Spinal cord (tissue), 10 donors: ENCODE data around the gene LAMTOR2. TPM values are rescaled to one million over a fixed set of nuclear protein-coding genes. Genes with fewer than 3 reads are reported as not detected.
A peak's percentile ranks its signal among the peaks of the same experiment; 100 is the strongest.
"Not testable (repeated sequence)": the region's sequence is repeated elsewhere in the genome, so short reads cannot be mapped to it uniquely, and the experiment has no call there.

Source experiments
- DNase-seq, 6 donors: peaks; one replicate each; pipeline versions ENCODE4 v3.0.0 to v3.0.0-alpha.2; 2013 to 2015; ENCODE audit warnings: low spot score in 6 of 6, low read depth in 4 of 6
- H3K27ac ChIP-seq: one replicate; pipeline ENCODE4 v1.5.1; 2013; ENCODE audit warnings: low read depth, low read length, control low read depth
- H3K27me3 ChIP-seq: one replicate; pipeline ENCODE4 v1.6.1; 2013; ENCODE audit warnings: low read length; ENCODE audit not compliant: control insufficient read depth, insufficient read depth
- H3K36me3 ChIP-seq: one replicate; pipeline ENCODE4 v1.6.1; 2013; ENCODE audit warnings: low read length; ENCODE audit not compliant: control insufficient read depth, insufficient read depth
- H3K4me1 ChIP-seq: one replicate; pipeline ENCODE4 v1.6.1; 2013; ENCODE audit warnings: low read length; ENCODE audit not compliant: control insufficient read depth, insufficient read depth
- H3K4me3 ChIP-seq: one replicate; pipeline ENCODE4 v1.5.1; 2013; ENCODE audit warnings: low read depth, low read length, control low read depth
- H3K9me3 ChIP-seq: one replicate; pipeline ENCODE4 v1.6.1; 2013; ENCODE audit warnings: low read length; ENCODE audit not compliant: control insufficient read depth, insufficient read depth
- WGBS: methylation state at CpG from one replicate; pipeline ENCODE4 v1.1.5; 2013; ENCODE audit warnings: missing lambda C conversion rate; ENCODE audit not compliant: insufficient coverage; 5-methylcytosine and 5-hydroxymethylcytosine counted together
- polyA plus RNA-seq, 2 donors: library from polyadenylated mRNA; unstranded; fragments of 120-200 nt; gene quantifications; one replicate each; pipeline ENCODE4 v1.2.1, GENCODE V29; 2013; ENCODE audit not compliant: insufficient read length in 2 of 2
- total RNA-seq, 2 donors: library from RNA; depleted of rRNA in 1 of 2; stranded (reverse); fragments of 120-200 nt in 1 of 2; fragments of >200 nt in 1 of 2; gene quantifications; one replicate each; pipeline versions ENCODE4 v1.2.3 to v1.2.4, GENCODE V29; 2013 to 2014
- donor health status: healthy.

The LAMTOR2 gene
- total and polyA plus RNA-seq, 4 donors: 34.9 to 76.8 (median 73.7) TPM

- WGBS: no CpG with 5 or more reads among the region's 2 CpGs
- DNase-seq: no peak
- H3K9me3 ChIP-seq: no peaks in the 10 kb centered on the region
- H3K27ac ChIP-seq: no peak overlapping the region
- H3K4me1 ChIP-seq: peaks cover 6% of the 10 kb centered on the region
- no peak overlapping the region for H3K4me3 ChIP-seq
- H3K36me3 ChIP-seq: peaks cover under 1% of the 10 kb centered on the region
- H3K27me3 ChIP-seq: no peaks in the 10 kb centered on the region
These were observed 9.4 kb downstream of the LAMTOR2 start for GRCh38 chr1:156063997-156064285.

DNA sequence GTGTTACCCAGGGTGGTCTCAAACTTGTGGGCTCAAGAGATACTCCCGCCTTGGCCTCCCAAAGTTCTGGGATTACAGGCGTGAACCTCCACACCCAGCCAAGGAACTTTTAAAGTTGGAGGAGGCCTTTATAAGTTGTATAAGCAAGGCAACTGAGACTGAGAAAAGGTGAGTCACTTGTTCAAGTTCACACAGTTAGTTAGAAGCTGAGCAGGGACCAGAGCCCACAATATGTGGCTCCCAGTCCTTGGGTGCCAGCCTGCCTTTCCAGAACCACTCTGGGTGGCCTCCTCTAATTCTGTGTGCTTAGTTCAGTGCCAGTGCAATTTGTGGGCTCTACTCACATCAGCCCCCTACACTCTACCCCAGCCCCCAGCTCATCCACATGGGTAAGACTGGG lies 10.0 kb downstream of the LAMTOR2 start:
- H3K36me3 ChIP-seq: no peaks in the 10 kb centered on the region
- no peak overlapping the region for H3K4me3 ChIP-seq
- no peak overlapping the region for H3K27ac ChIP-seq
- DNase-seq: no peak
- H3K9me3 ChIP-seq: no peaks in the 10 kb centered on the region
- no peaks in the 10 kb centered on the region for H3K27me3 ChIP-seq
- peaks cover 6% of the 10 kb centered on the region for H3K4me1 ChIP-seq
- no CpG with 5 or more reads among the region's 2 CpGs for WGBS

DNA sequence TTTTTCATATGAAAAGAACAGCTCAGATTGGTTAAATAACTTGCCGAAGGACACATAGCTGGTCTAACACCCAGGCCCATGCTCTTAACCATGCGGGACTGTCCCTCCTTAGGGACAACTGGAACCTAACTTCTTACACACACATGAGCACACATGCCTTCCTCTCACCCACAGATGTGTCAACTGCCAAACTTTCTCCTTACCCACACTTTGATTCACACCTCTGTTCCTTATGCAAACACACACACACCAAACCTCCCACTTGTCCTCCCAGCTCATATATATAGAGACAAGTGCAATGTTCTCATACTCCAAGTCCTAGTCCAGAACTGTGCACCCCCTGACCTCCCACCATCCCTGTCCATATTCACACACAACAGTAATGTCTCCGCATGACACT lies 10.6 kb downstream of the LAMTOR2 start:
- Histone ChIP-seq H3K4me1 (peaks cover 10% of the 10 kb centered on the region), H3K36me3 (no peaks in the 10 kb centered on the region), H3K27ac (no peak overlapping the region), H3K4me3 (no peak overlapping the region), H3K9me3 (no peaks in the 10 kb centered on the region), H3K27me3 (no peaks in the 10 kb centered on the region)
- no peak for DNase-seq
- 87% methylated on average over 3 of the region's 3 CpGs for WGBS

- no peak for DNase-seq
- Histone ChIP-seq H3K9me3 (no peaks in the 10 kb centered on the region), H3K36me3 (no peaks in the 10 kb centered on the region), H3K27me3 (no peaks in the 10 kb centered on the region), H3K27ac (no peak overlapping the region), H3K4me1 (peaks cover 16% of the 10 kb centered on the region), H3K4me3 (no peak overlapping the region)
- 65% methylated on average over 15 of the region's 16 CpGs for WGBS
These were observed 11.3 kb downstream of the LAMTOR2 start for GRCh38 chr1:156065871-156066270.

- Histone ChIP-seq H3K4me1 (peaks cover 16% of the 10 kb centered on the region), H3K4me3 (no peak overlapping the region), H3K27me3 (no peaks in the 10 kb centered on the region), H3K36me3 (no peaks in the 10 kb centered on the region), H3K27ac (no peak overlapping the region), H3K9me3 (no peaks in the 10 kb centered on the region)
- 77% methylated on average over 1 of the region's 2 CpGs for WGBS
- no peak for DNase-seq
These were observed 12.7 kb downstream of the LAMTOR2 start for GRCh38 chr1:156067262-156067661.

DNA sequence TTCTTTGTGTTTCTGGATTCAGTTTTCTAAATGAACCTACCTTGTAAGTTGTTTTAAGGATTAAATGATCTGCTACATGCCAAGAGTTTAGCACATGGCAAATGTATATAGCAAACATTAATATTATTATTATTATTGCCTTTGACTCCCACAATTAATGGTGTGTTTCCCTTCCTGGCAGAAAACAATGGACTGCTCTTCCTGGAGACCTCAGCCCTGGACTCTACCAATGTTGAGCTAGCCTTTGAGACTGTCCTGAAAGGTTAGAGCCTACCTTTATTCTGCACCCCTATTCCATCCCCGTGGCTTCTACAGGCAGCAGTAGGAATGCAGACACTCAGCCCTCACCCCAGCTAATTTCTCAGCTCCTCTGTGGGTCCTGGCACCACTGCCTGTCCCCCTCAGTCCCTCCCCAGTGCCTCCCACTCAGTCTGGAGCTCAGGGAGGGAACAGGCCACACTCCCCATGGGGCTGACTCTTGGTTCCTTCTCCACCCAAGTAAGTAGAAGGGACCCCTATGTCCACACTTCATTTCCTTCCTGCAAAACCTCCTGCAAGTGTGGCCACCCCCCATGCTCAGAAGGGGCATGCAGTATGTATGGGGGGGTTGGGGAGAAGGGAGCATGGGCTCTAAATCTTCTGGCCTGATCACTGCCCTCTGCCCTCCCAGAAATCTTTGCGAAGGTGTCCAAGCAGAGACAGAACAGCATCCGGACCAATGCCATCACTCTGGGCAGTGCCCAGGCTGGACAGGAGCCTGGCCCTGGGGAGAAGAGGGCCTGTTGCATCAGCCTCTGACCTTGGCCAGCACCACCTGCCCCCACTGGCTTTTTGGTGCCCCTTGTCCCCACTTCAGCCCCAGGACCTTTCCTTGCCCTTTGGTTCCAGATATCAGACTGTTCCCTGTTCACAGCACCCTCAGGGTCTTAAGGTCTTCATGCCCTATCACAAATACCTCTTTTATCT lies 15.2 kb downstream of the LAMTOR2 start:
- Histone ChIP-seq H3K9me3 (no peaks in the 10 kb centered on the region), H3K4me1 (peaks cover 27% of the 10 kb centered on the region), H3K27ac (no peak overlapping the region), H3K27me3 (no peaks in the 10 kb centered on the region), H3K36me3 (peaks cover 16% of the 10 kb centered on the region), H3K4me3 (no peak overlapping the region)
- 81% methylated on average over 3 of the region's 3 CpGs for WGBS
- no peak for DNase-seq

- H3K9me3 ChIP-seq: no peaks in the 10 kb centered on the region
- peaks cover 24% of the 10 kb centered on the region for H3K36me3 ChIP-seq
- no peak overlapping the region for H3K27ac ChIP-seq
- 27% methylated on average over 4 of the region's 4 CpGs for WGBS
- peak in 2 of 6 donors; percentile 72 to 81 for DNase-seq
- no peak overlapping the region for H3K4me3 ChIP-seq
- no peaks in the 10 kb centered on the region for H3K27me3 ChIP-seq
- H3K4me1 ChIP-seq: peaks cover 35% of the 10 kb centered on the region
These were observed 16.0 kb downstream of the LAMTOR2 start for GRCh38 chr1:156070548-156070947.

DNA sequence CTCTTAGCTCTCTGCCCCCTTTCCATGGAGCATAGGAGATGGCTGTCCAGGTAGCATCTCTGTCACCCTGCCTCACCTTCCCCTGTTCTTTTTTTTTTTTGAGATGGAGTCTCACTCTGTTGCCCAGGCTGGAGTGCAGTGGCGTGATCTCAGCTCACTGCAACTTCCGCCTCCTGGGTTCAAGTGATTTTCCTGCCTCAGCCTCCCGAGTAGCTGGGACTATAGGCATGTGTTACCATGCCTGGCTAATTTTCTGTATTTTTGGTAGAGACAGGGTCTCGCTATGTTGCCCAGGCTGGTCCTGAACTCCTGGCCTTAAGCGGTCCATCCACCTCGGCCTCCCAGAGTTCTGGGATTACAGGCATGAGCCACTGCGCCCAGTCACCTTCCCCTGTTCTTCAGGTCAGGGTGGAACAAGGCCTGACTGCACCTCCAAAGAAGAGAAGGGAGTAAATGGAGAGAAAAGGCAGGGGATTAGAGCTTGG lies 16.8 kb downstream of the LAMTOR2 start:
- 95% methylated on average over 3 of the region's 7 CpGs for WGBS
- not testable (repeated sequence) for H3K27me3 ChIP-seq, H3K27ac ChIP-seq, DNase-seq, H3K9me3 ChIP-seq, H3K4me3 ChIP-seq
- Histone ChIP-seq H3K36me3 (peaks cover 32% of the 10 kb centered on the region), H3K4me1 (peaks cover 32% of the 10 kb centered on the region)

GRCh38 chr1:156072251-156072650 lies 17.7 kb downstream of the LAMTOR2 start:
- Histone ChIP-seq H3K27ac (no peak overlapping the region), H3K36me3 (peaks cover 41% of the 10 kb centered on the region), H3K27me3 (no peaks in the 10 kb centered on the region), H3K4me1 (peaks cover 40% of the 10 kb centered on the region), H3K9me3 (no peaks in the 10 kb centered on the region), H3K4me3 (no peak overlapping the region)
- no peak for DNase-seq
- WGBS: 64% methylated on average over 3 of the region's 6 CpGs

DNA sequence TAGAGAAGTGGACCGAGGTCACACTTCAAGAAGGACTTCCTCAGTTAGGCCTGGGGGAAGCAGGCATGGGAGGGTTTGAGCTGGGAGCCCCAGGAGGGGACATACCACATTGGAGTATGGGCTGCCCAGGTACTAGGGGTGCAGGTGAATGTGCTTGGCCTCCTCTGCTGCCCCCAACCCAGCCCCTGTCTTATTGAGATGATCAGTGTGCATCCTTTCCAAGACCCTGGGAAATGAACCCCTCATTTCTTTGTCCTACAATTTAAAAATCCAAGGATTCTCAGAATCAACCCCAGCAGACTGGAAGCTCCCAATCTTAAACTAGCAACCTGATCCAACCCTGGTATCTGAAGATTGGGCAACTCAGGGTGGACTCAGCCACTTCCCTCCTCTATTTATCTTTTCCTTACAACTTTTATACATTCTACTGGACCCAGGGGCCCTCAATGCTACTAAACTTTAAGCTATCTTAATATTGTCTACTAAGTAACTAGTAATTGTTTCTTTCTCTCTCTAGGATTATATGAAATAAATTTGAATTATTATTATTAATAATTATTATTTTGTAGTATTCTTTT lies 18.6 kb downstream of the LAMTOR2 start:
- WGBS: 29% methylated on average over 1 of the region's 1 CpG
- DNase-seq: no peak
- Histone ChIP-seq H3K27ac (no peak overlapping the region), H3K4me3 (no peak overlapping the region), H3K9me3 (no peaks in the 10 kb centered on the region), H3K36me3 (peaks cover 44% of the 10 kb centered on the region), H3K27me3 (no peaks in the 10 kb centered on the region), H3K4me1 (peaks cover 43% of the 10 kb centered on the region)
